Activated naive CD4-positive, alpha-beta T cell treated with anti-CD3 and anti-CD28 coated beads, Interleukin-2, amount 50 U/mL, for 16 hours (primary cell): ENCODE data around the gene ELAVL3.
"Not testable (repeated sequence)": the region's sequence is repeated elsewhere in the genome, so short reads cannot be mapped to it uniquely, and the experiment has no call there.

Source experiments
- DNase-seq: peaks from one replicate; pipeline ENCODE4 v3.0.0-alpha.2; 2020

Gene ELAVL3

GRCh38 chr19:11458236-11458900, 22.5 kb downstream of the ELAVL3 start:
- no peak for DNase-seq

GRCh38 chr19:11457831-11458230, 23.0 kb downstream of the ELAVL3 start:
- no peak for DNase-seq

GRCh38 chr19:11457115-11457514, 23.7 kb downstream of the ELAVL3 start:
- DNase-seq: no peak

GRCh38 chr19:11456659-11457058, 24.2 kb downstream of the ELAVL3 start:
- DNase-seq: no peak

GRCh38 chr19:11455233-11455554, 25.7 kb downstream of the ELAVL3 start:
- DNase-seq: not testable (repeated sequence)

- DNase-seq: peak; percentile 30
Observed at GRCh38 chr19:11453468-11454341, 27.1 kb downstream of the ELAVL3 start.

GRCh38 chr19:11452620-11453310, 28.1 kb downstream of the ELAVL3 start:
- no peak for DNase-seq

GRCh38 chr19:11451871-11452619, 28.8 kb downstream of the ELAVL3 start:
- DNase-seq: no peak

GRCh38 chr19:11451327-11451870, 29.4 kb downstream of the ELAVL3 start:
- no peak for DNase-seq

- DNase-seq: no peak
Observed at GRCh38 chr19:11450570-11451326, 30.1 kb downstream of the ELAVL3 start.

GRCh38 chr19:11448923-11449554, 31.8 kb downstream of the ELAVL3 start:
- DNase-seq: no peak

GRCh38 chr19:11448410-11448809, 32.4 kb downstream of the ELAVL3 start:
- DNase-seq: no peak

- no peak for DNase-seq
Observed at GRCh38 chr19:11447347-11448262, 33.2 kb downstream of the ELAVL3 start.

- peak; percentile 44 for DNase-seq
Observed at GRCh38 chr19:11446652-11447301, 34.1 kb downstream of the ELAVL3 start.

- no peak for DNase-seq
Observed at GRCh38 chr19:11446271-11446651, 34.6 kb downstream of the ELAVL3 start.

GRCh38 chr19:11445141-11445540, 35.7 kb downstream of the ELAVL3 start:
- no peak for DNase-seq

GRCh38 chr19:11444059-11444458, 36.8 kb downstream of the ELAVL3 start:
- no peak for DNase-seq

GRCh38 chr19:11437955-11438354, 42.9 kb downstream of the ELAVL3 start:
- DNase-seq: no peak

- no peak for DNase-seq
Observed at GRCh38 chr19:11435833-11436313, 45.0 kb downstream of the ELAVL3 start.
